HG03045 (cell line): ENCODE results near the gene CEBPZOS.

Source experiments
- ATAC-seq: cut with Tn5 transposase; IDR thresholded peaks from one replicate; pipeline ENCODE4 v1.9.1; 2021; ENCODE audit warnings: mild to moderate bottlenecking, moderate library complexity; ENCODE audit not compliant: unreplicated experiment

Gene CEBPZOS

GRCh38 chr2:37231241-37232130 is 35.2 kb downstream of the CEBPZOS start, which contains the start of the genes CEBPZ and NDUFAF7:
Gene CEBPZ (minus strand): TSS chr2:37231596. CDS start chr2:37231567, 29 bp downstream.
Gene NDUFAF7 (plus strand): TSS chr2:37231658. CDS start chr2:37231706, 48 bp downstream.
- peak; percentile 96 for ATAC-seq

- no peak for ATAC-seq
These were observed 36.0 kb downstream of the CEBPZOS start for GRCh38 chr2:37232131-37232933.

- no peak for ATAC-seq
These were observed 47.1 kb downstream of the CEBPZOS start for GRCh38 chr2:37243435-37243834.

GRCh38 chr2:37244017-37244416 is 47.7 kb downstream of the CEBPZOS start:
- no peak for ATAC-seq

- no peak for ATAC-seq
These were observed 48.5 kb downstream of the CEBPZOS start for GRCh38 chr2:37244755-37245154.

- ATAC-seq, result no peak
These were observed 49.9 kb downstream of the CEBPZOS start for GRCh38 chr2:37246205-37246604.

GRCh38 chr2:37250869-37251740 is 54.8 kb downstream of the CEBPZOS start:
- ATAC-seq, result no peak
